Activated CD8-positive, alpha-beta T cell treated with anti-CD3 and anti-CD28 coated beads for 36 hours (primary cell): Measurements from ENCODE around the gene ANKRD44. TPM values are rescaled to one million over a fixed set of nuclear protein-coding genes. Genes with fewer than 3 reads are reported as not detected.

Experiments
- ATAC-seq: fragments of 200-7000 bp; cut with Tn5 transposase; one replicate; pipeline ENCODE4 v1.10.0; 2021; ENCODE audit warnings: mild to moderate bottlenecking, moderate library complexity
- CTCF ChIA-PET: fragments of 350-600 bp; sonication (Branson Sonifier 250); formaldehyde crosslinking; loops from one replicate; lab custom pipeline; 2021; ENCODE audit warnings: antibody characterized with exemption; lab: Charles Lee
- POLR2A ChIA-PET: fragments of 350-600 bp; sonication (Branson Sonifier 250); formaldehyde crosslinking; loops from one replicate; lab custom pipeline; 2021; ENCODE audit warnings: antibody characterized with exemption; lab: Charles Lee
- DNase-seq: peaks from one replicate; pipeline ENCODE4 v3.0.0-alpha.2; 2020
- H3K27ac Mint-ChIP-seq: one replicate; pipeline ENCODE4 v1.8.0; 2021; ENCODE audit warnings: mild to moderate bottlenecking, mixed read lengths
- H3K27me3 Mint-ChIP-seq: one replicate; pipeline ENCODE4 v1.8.0; 2021; ENCODE audit warnings: mixed read lengths
- H3K36me3 Mint-ChIP-seq: one replicate; pipeline ENCODE4 v1.8.0; 2021; ENCODE audit warnings: low read depth, mixed read lengths
- H3K4me1 Mint-ChIP-seq: one replicate; pipeline ENCODE4 v1.8.0; 2021; ENCODE audit warnings: low read depth, mixed read lengths
- H3K4me3 Mint-ChIP-seq: one replicate; pipeline ENCODE4 v1.8.0; 2021; ENCODE audit warnings: mild to moderate bottlenecking, moderate library complexity, mixed read lengths
- H3K9me3 Mint-ChIP-seq: one replicate; pipeline ENCODE4 v1.8.0; 2021; ENCODE audit warnings: mixed read lengths
- intact Hi-C: fragments of 100-400 bp; cut with micrococcal nuclease; formaldehyde crosslinking; loops from one replicate; pipeline ENCODE4 v1.10.0; 2022
- total RNA-seq, 2 experiments: library from RNA; stranded (reverse); gene quantifications; one replicate each; pipeline ENCODE4 v1.2.3, GENCODE V29; 2021
- TF ChIP-seq, protein P1 (sequence below): fragments of 200-600 bp; IDR thresholded peaks from one replicate; pipeline ENCODE4 v1.8.0; 2022; ENCODE audit warnings: antibody characterized with exemption, mild to moderate bottlenecking

The ANKRD44 gene
- total RNA-seq, 2 experiments from 2014 or later: 131 to 132 TPM

DNA sequence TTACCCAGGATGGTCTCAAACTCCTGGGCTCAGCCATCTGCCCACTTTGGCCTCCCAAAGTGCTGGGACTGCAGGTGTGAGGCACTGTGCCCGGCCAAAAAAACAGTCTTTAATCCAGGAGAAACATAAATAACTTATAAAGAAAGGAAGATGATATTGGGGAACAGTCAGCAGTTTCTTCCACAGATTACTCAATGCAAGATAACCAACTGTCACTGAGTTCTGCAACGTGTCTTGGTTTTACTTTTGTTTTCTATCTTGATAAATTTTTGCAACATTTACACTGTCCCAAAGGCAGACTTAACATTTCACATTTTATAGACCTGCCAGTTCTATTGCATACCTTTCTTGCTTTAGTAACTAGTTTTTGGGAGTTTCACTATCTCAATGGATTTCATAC is 71.1 kb downstream of the ANKRD44 start:
- ATAC-seq: peak; percentile 45
- Mint-ChIP-seq H3K36me3 (peaks cover 27% of the 10 kb centered on the region), H3K27ac (peak overlapping the region; percentile 91), H3K9me3 (peaks cover 3% of the 10 kb centered on the region), H3K4me1 (peaks cover 84% of the 10 kb centered on the region), H3K4me3 (peak overlapping the region; percentile 75), H3K27me3 (no peaks in the 10 kb centered on the region)
- ChIA-PET CTCF (interaction anchor here (0.8 to 1.3 kb wide), 5 partner anchors 27 to 102 kb away, joined by 3 to 4 read pairs (median 3); no protein-coding TSS in a partner anchor), POLR2A (interaction anchor here (0.8 to 1.7 kb wide), 4 partner anchors 9 to 68 kb away, joined by 3 to 6 read pairs (median 4); no protein-coding TSS in a partner anchor)
- TF ChIP-seq, protein P1, sequence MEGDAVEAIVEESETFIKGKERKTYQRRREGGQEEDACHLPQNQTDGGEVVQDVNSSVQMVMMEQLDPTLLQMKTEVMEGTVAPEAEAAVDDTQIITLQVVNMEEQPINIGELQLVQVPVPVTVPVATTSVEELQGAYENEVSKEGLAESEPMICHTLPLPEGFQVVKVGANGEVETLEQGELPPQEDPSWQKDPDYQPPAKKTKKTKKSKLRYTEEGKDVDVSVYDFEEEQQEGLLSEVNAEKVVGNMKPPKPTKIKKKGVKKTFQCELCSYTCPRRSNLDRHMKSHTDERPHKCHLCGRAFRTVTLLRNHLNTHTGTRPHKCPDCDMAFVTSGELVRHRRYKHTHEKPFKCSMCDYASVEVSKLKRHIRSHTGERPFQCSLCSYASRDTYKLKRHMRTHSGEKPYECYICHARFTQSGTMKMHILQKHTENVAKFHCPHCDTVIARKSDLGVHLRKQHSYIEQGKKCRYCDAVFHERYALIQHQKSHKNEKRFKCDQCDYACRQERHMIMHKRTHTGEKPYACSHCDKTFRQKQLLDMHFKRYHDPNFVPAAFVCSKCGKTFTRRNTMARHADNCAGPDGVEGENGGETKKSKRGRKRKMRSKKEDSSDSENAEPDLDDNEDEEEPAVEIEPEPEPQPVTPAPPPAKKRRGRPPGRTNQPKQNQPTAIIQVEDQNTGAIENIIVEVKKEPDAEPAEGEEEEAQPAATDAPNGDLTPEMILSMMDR: no peak
- intact Hi-C loops: loop anchor here (2.0 to 5.0 kb wide), 2 partner anchors 17 to 42 kb away; no protein-coding TSS in a partner anchor
- DNase-seq: no peak

DNA sequence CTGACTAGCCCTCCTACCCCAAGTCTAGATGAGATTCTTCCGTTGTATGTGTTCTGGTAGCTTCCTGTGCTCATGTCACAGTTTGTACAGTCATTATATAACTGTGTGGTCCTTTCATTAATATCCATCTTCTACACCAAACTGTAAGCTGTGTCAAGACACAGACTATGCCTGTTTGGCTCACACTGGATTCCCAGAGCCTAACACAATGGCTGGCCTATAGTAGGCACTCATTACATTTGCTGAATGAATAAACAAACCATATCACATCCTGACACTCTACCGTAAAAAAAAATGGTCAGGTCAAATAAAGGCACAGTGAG is 72.6 kb downstream of the ANKRD44 start:
- Mint-ChIP-seq H3K27me3 (no peaks in the 10 kb centered on the region), H3K4me1 (peaks cover 81% of the 10 kb centered on the region), H3K36me3 (peaks cover 17% of the 10 kb centered on the region), H3K4me3 (peak overlapping the region; percentile 55), H3K9me3 (no peaks in the 10 kb centered on the region), H3K27ac (peak overlapping the region; percentile 91)
- CTCF ChIA-PET: interaction anchor here (0.8 to 2.3 kb wide), 8 partner anchors 10 to 125 kb away, joined by 3 to 13 read pairs (median 6); no protein-coding TSS in a partner anchor
- POLR2A ChIA-PET: interaction anchor here (0.8 to 2.1 kb wide), 16 partner anchors 10 to 73 kb away, joined by 3 to 9 read pairs (median 4); partner anchors contain the start of gene ANKRD44
- ATAC-seq: peak; percentile 64
- DNase-seq: no peak
- TF ChIP-seq, protein P1: no peak
- intact Hi-C loops: loop anchor here (2.0 to 5.0 kb wide), 2 partner anchors 19 to 41 kb away; no protein-coding TSS in a partner anchor

DNA sequence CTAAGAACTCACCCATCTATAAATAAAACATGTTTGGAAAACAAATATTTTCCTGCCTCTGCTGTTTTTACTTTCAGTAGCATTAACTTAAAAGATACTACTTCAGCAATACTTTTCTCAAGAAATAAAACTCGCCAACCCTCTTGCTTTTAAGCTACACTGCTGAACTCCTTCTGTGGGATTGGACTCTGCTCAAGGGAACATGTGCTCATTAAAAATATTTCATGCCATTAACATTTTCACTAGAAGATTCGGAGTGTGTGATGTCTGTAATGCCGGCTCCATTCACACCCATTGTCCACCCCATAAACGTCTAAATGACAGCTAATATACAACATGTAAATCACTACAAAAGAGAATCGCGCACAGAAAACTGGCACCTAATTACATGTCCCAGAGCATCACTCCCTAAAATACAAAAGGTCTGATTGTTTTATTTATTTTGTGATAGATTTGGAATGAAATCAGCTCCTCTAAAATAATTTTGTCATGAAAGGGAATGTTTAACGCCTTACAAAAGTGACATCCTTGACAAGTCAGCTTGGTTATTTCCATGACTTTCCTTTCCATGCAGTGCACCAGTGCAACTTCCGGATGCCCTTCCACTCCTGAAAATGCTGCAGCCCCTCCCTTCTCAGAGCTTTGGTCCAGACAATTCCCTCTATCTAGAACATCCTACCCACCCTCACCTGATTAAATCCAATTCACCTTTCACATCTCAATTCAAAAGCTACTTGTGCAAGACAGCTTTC is 73.1 kb downstream of the ANKRD44 start:
- Mint-ChIP-seq H3K4me1 (peaks cover 81% of the 10 kb centered on the region), H3K27ac (peak overlapping the region; percentile 91), H3K27me3 (no peaks in the 10 kb centered on the region), H3K4me3 (peak overlapping the region; percentile 55), H3K36me3 (peaks cover 19% of the 10 kb centered on the region), H3K9me3 (no peaks in the 10 kb centered on the region)
- ChIA-PET POLR2A (interaction anchor here (0.5 to 2.1 kb wide), 17 partner anchors 9 to 73 kb away, joined by 3 to 9 read pairs (median 4); partner anchors contain the start of gene ANKRD44), CTCF (interaction anchor here (0.8 to 2.3 kb wide), 11 partner anchors 9 to 124 kb away, joined by 3 to 13 read pairs (median 4); no protein-coding TSS in a partner anchor)
- TF ChIP-seq, protein P1: no peak
- intact Hi-C loops: loop anchor here (2.0 to 5.0 kb wide), 2 partner anchors 19 to 40 kb away; no protein-coding TSS in a partner anchor
- ATAC-seq: no peak
- DNase-seq: no peak

DNA sequence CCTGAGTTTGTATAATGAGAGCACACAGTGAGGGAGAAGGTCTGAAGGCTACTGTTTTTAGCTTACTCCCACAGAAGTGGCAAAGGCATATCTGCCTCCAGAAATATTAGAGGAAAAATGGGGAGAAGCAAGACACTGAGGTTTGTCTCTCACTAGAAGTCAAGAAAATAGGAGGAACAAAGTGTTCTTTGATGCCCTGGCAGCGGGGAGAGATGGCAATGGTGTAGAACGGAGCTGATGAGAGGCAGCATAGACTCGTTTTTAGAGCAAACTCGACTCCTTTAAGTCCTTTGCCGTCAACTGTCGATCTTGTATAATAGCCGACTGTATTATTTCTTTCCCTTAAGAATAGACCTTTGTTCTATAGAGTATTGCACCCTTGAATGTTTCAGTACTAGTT is 73.8 kb downstream of the ANKRD44 start:
- peaks cover 84% of the 10 kb centered on the region for H3K4me1 Mint-ChIP-seq
- peak overlapping the region; percentile 91 for H3K27ac Mint-ChIP-seq
- ChIA-PET POLR2A (interaction anchor here (1.4 to 2.1 kb wide), 8 partner anchors 9 to 74 kb away, joined by 4 to 8 read pairs (median 8); partner anchors contain the start of gene ANKRD44), CTCF (interaction anchor here (0.8 to 2.3 kb wide), 8 partner anchors 9 to 45 kb away, joined by 3 to 13 read pairs (median 4); no protein-coding TSS in a partner anchor)
- no peaks in the 10 kb centered on the region for H3K27me3 Mint-ChIP-seq
- H3K4me3 Mint-ChIP-seq: peak overlapping the region; percentile 55
- TF ChIP-seq, protein P1: no peak
- ATAC-seq (no peak), DNase-seq (no peak)
- peaks cover 23% of the 10 kb centered on the region for H3K36me3 Mint-ChIP-seq
- no peaks in the 10 kb centered on the region for H3K9me3 Mint-ChIP-seq
- intact Hi-C loops: loop anchor here (5.0 kb wide), 1 partner anchor 40 kb away; no protein-coding TSS in a partner anchor
